HL-60 (cell line): Measurements from ENCODE around the gene HIVEP1.

Experiments
- DNase-seq, 2 experiments: peaks; one replicate each; pipeline ENCODE4 v3.0.0-alpha.2; 2010 to 2020; ENCODE audit warnings: low read depth in 1 of 2, low spot score in 1 of 2
- H3K27ac ChIP-seq: fragments of 250-450 bp; sonication (Bioruptor Pico); replicated peaks from 2 replicates; pipeline ENCODE4 v1.5.1; 2020; ENCODE audit warnings: mild to moderate bottlenecking, moderate library complexity
- H3K27me3 ChIP-seq: fragments of 250-450 bp; sonication (Bioruptor Pico); 2 replicates; pipeline ENCODE4 v1.5.1; 2021; ENCODE audit warnings: mild to moderate bottlenecking, moderate library complexity; ENCODE audit not compliant: insufficient read depth, poor library complexity, severe bottlenecking
- H3K4me3 ChIP-seq: replicated peaks from 2 replicates; pipeline ENCODE4 v1.5.1; 2011; ENCODE audit warnings: mild to moderate bottlenecking, control low read depth, low read length; ENCODE audit not compliant: insufficient read depth
- GABPA ChIP-seq: IDR thresholded peaks from 2 replicates; pipeline ENCODE4 v1.6.1; 2012; ENCODE audit warnings: low read depth
- POLR2AphosphoS5 ChIP-seq: IDR thresholded peaks from 2 replicates; pipeline ENCODE4 v1.6.1; 2012; ENCODE audit warnings: low read depth
- SPI1 ChIP-seq: IDR thresholded peaks from 2 replicates; pipeline ENCODE4 v1.6.1; 2012; ENCODE audit warnings: low read depth, mild to moderate bottlenecking, borderline replicate concordance
- TF ChIP-seq, protein P1 (sequence below): IDR thresholded peaks from one replicate; pipeline ENCODE4 v1.5.1; 2011; ENCODE audit warnings: low read length, control low read depth, inconsistent platforms; ENCODE audit not compliant: insufficient read depth
- TF ChIP-seq, protein P2 (sequence below): IDR thresholded peaks from 2 replicates; pipeline ENCODE4 v1.6.1; 2012; ENCODE audit warnings: low read depth; ENCODE audit not compliant: insufficient replicate concordance

Gene HIVEP1

DNA sequence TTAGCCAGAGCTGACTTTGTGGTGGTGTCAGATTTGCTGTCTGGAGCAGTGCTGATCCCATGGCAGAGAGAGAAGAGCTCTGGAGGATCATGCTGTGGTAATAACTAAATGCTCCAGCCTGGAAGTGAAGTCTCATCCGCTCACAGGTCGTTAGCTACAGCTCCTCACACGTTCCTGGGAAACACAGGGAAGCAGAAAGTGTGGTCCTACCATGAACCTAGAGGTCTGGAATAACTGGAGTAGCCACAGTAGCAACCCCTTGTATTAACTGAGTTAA lies 2.7 kb downstream of the HIVEP1 start:
- Histone ChIP-seq H3K4me3 (no peak overlapping the region), H3K27me3 (no peaks in the 10 kb centered on the region), H3K27ac (no peak overlapping the region)
- TF ChIP-seq POLR2AphosphoS5 (no peak), GABPA (no peak), SPI1 (no peak)
- TF ChIP-seq, protein P1, sequence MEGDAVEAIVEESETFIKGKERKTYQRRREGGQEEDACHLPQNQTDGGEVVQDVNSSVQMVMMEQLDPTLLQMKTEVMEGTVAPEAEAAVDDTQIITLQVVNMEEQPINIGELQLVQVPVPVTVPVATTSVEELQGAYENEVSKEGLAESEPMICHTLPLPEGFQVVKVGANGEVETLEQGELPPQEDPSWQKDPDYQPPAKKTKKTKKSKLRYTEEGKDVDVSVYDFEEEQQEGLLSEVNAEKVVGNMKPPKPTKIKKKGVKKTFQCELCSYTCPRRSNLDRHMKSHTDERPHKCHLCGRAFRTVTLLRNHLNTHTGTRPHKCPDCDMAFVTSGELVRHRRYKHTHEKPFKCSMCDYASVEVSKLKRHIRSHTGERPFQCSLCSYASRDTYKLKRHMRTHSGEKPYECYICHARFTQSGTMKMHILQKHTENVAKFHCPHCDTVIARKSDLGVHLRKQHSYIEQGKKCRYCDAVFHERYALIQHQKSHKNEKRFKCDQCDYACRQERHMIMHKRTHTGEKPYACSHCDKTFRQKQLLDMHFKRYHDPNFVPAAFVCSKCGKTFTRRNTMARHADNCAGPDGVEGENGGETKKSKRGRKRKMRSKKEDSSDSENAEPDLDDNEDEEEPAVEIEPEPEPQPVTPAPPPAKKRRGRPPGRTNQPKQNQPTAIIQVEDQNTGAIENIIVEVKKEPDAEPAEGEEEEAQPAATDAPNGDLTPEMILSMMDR, result no peak
- TF ChIP-seq, protein P2, sequence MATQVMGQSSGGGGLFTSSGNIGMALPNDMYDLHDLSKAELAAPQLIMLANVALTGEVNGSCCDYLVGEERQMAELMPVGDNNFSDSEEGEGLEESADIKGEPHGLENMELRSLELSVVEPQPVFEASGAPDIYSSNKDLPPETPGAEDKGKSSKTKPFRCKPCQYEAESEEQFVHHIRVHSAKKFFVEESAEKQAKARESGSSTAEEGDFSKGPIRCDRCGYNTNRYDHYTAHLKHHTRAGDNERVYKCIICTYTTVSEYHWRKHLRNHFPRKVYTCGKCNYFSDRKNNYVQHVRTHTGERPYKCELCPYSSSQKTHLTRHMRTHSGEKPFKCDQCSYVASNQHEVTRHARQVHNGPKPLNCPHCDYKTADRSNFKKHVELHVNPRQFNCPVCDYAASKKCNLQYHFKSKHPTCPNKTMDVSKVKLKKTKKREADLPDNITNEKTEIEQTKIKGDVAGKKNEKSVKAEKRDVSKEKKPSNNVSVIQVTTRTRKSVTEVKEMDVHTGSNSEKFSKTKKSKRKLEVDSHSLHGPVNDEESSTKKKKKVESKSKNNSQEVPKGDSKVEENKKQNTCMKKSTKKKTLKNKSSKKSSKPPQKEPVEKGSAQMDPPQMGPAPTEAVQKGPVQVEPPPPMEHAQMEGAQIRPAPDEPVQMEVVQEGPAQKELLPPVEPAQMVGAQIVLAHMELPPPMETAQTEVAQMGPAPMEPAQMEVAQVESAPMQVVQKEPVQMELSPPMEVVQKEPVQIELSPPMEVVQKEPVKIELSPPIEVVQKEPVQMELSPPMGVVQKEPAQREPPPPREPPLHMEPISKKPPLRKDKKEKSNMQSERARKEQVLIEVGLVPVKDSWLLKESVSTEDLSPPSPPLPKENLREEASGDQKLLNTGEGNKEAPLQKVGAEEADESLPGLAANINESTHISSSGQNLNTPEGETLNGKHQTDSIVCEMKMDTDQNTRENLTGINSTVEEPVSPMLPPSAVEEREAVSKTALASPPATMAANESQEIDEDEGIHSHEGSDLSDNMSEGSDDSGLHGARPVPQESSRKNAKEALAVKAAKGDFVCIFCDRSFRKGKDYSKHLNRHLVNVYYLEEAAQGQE, result no peak
- DNase-seq, result no peak

DNA sequence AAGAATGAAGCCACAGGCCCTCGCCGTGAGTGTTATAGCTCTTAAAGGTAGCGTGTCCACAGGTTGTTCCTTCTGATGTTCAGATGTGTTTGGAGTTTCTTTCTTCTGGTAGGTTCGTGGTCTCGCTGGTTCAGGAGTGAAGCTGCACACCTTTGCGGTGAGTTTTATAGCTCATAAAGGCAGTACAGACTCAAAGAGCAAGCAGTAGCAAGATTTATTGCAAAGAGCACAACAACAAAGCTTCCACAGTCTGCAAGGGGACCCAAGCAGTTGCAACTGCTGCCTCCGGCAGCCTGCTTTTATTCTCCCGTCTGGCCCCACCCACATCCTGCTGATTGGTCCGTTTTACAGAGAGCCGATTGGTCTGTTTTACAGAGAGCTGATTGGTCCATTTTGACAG lies 5.2 kb downstream of the HIVEP1 start:
- Histone ChIP-seq H3K27me3 (no peaks in the 10 kb centered on the region), H3K27ac (no peak overlapping the region), H3K4me3 (no peak overlapping the region)
- TF ChIP-seq, protein P1, result no peak
- TF ChIP-seq POLR2AphosphoS5, result no peak
- no peak for TF ChIP-seq GABPA
- TF ChIP-seq SPI1, result no peak
- TF ChIP-seq, protein P2, result no peak
- no peak for DNase-seq

DNA sequence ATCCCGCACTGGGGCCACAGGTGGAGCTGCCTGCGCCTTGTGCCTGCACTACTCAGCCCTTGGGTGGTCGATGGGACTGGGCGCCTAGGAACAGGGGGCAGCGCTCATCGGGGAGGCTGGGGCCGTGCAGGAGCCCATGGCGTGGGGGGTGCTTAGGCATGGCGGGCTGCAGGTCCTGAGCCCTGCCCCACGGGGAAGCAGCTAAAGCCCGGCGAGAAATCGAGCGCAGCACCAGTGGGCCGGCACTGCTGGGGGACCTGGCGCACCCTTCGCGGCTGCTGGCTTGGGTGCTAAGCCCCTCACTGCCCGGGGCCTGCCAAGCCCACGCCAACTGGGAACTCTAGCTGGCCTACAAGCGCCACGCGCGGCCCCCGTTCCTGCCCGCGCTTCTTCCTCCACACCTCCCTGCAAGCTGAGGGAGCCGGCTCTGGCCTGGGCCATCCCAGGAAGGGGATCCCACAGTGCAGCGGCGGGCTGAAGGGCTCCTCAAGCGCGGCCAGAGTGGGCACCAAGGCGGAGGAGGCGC lies 5.8 kb downstream of the HIVEP1 start:
- Histone ChIP-seq H3K4me3 (no peak overlapping the region), H3K27ac (no peak overlapping the region), H3K27me3 (no peaks in the 10 kb centered on the region)
- no peak for DNase-seq
- TF ChIP-seq, protein P1, result no peak
- TF ChIP-seq SPI1 (no peak), GABPA (no peak), POLR2AphosphoS5 (no peak)
- TF ChIP-seq, protein P2, result no peak
